Measurements from ENCODE around the gene OR52E4.

OR52E4 gene

GRCh38 chr11:5881756-5882155, 1.3 kb downstream of the OR52E4 start:
- Histone ChIP-seq H3K4me1 (ENCODE audit: control insufficient read depth, insufficient read depth, low read length) (no peaks in the 10 kb centered on the region), H3K27ac (ENCODE audit: low read depth, low read length) (no peak overlapping the region), H3K27me3 (ENCODE audit: control insufficient read depth, insufficient read depth, low read length) (no peaks in the 10 kb centered on the region), H3K9me3 (ENCODE audit: control insufficient read depth, insufficient read depth, low read length) (no peaks in the 10 kb centered on the region), H3K36me3 (ENCODE audit: control insufficient read depth, insufficient read depth, low read length) (no peaks in the 10 kb centered on the region), H3K4me3 (ENCODE audit: low read depth, low read length) (no peak overlapping the region), H3K9ac (ENCODE audit: low read depth, low read length) (no peak overlapping the region)

- no peak overlapping the region for H3K9ac ChIP-seq (ENCODE audit: low read depth, low read length)
- no peak overlapping the region for H3K4me3 ChIP-seq (ENCODE audit: low read depth, low read length)
- H3K9me3 ChIP-seq (ENCODE audit: control insufficient read depth, insufficient read depth, low read length) = no peaks in the 10 kb centered on the region
- no peaks in the 10 kb centered on the region for H3K36me3 ChIP-seq (ENCODE audit: control insufficient read depth, insufficient read depth, low read length)
- 0 out of 2 replicates have a peak, but pooled peaks cover 4% of the 10 kb centered on the region for H3K4me1 ChIP-seq (ENCODE audit: control insufficient read depth, insufficient read depth, low read length)
- no peaks in the 10 kb centered on the region for H3K27me3 ChIP-seq (ENCODE audit: control insufficient read depth, insufficient read depth, low read length)
- H3K27ac ChIP-seq (ENCODE audit: low read depth, low read length) = no peak overlapping the region
Measured at GRCh38 chr11:5887172-5887571, 6.7 kb downstream of the OR52E4 start.

- Histone ChIP-seq H3K27me3 (ENCODE audit: control insufficient read depth, insufficient read depth, low read length) (no peaks in the 10 kb centered on the region), H3K27ac (ENCODE audit: low read depth, low read length) (no peak overlapping the region), H3K36me3 (ENCODE audit: control insufficient read depth, insufficient read depth, low read length) (no peaks in the 10 kb centered on the region), H3K4me1 (ENCODE audit: control insufficient read depth, insufficient read depth, low read length) (0 out of 2 replicates have a peak, but pooled peaks cover 4% of the 10 kb centered on the region), H3K9ac (ENCODE audit: low read depth, low read length) (no peak overlapping the region), H3K9me3 (ENCODE audit: control insufficient read depth, insufficient read depth, low read length) (no peaks in the 10 kb centered on the region), H3K4me3 (ENCODE audit: low read depth, low read length) (no peak overlapping the region)
Measured at GRCh38 chr11:5887661-5888060, 7.2 kb downstream of the OR52E4 start.

- Histone ChIP-seq H3K4me1 (ENCODE audit: control insufficient read depth, insufficient read depth, low read length) (0 out of 2 replicates have a peak, but pooled peaks cover 4% of the 10 kb centered on the region), H3K27me3 (ENCODE audit: control insufficient read depth, insufficient read depth, low read length) (no peaks in the 10 kb centered on the region), H3K4me3 (ENCODE audit: low read depth, low read length) (no peak overlapping the region), H3K27ac (ENCODE audit: low read depth, low read length) (no peak overlapping the region), H3K9me3 (ENCODE audit: control insufficient read depth, insufficient read depth, low read length) (no peaks in the 10 kb centered on the region), H3K36me3 (ENCODE audit: control insufficient read depth, insufficient read depth, low read length) (no peaks in the 10 kb centered on the region), H3K9ac (ENCODE audit: low read depth, low read length) (no peak overlapping the region)
Measured at GRCh38 chr11:5891216-5891800, 10.9 kb downstream of the OR52E4 start.

GRCh38 chr11:5892908-5893307, 12.5 kb downstream of the OR52E4 start, which contains the start of gene OR52E5:
TSS of gene OR52E5 (plus strand) at chr11:5893208. CDS start at chr11:5900777, 7,569 bp downstream.
- Histone ChIP-seq H3K9ac (ENCODE audit: low read depth, low read length) (no peak within 1 kb of the TSS), H3K4me1 (ENCODE audit: control insufficient read depth, insufficient read depth, low read length) (0 out of 2 replicates have a peak, but pooled peaks cover 1% of the 10 kb centered on the region), H3K9me3 (ENCODE audit: control insufficient read depth, insufficient read depth, low read length) (no peaks in the 10 kb centered on the region), H3K4me3 (ENCODE audit: low read depth, low read length) (no peak within 1 kb of the TSS), H3K36me3 (ENCODE audit: control insufficient read depth, insufficient read depth, low read length) (no peaks in the 10 kb centered on the region), H3K27ac (ENCODE audit: low read depth, low read length) (no peak within 1 kb of the TSS), H3K27me3 (ENCODE audit: control insufficient read depth, insufficient read depth, low read length) (no peaks in the 10 kb centered on the region)

DNA sequence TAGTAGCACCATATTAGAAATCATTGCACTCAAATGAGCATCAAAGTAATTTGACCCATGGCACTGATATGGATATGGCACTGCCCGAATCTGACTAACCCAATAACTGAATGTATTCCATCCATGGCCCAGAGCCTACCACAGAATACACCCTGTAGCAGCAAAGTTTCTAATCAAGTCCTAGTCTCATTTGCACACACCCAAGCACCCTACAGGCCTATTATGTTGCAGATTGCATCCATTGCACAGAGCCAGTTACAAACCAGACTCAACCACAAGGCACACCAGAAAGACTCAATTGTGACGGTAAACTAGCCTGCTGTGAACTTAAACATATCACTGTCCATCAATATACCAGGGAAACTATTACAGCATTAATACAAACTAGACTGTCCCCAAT, 19.1 kb downstream of the OR52E4 start:
- no peaks in the 10 kb centered on the region for H3K36me3 ChIP-seq (ENCODE audit: control insufficient read depth, insufficient read depth, low read length)

DNA sequence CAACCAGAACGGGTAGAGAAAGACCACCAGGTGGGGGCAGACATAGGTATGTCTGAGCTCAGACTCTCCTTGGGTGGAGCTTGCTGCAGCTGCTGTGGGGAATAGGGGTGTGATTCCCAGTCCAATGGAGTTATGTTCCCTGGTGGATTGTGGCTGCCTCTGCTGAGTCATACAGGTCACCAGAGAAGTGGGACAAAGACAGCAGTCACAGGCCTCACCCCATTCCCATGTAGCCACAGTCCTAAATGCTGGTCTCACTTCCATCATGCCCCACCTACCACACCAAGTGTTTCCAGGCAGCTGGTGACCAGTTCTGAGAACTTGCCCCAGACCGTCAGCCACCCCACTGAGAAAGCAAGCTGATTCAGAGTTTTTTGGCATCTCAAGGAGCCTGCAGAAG, 30.1 kb downstream of the OR52E4 start:
- no peaks in the 10 kb centered on the region for H3K27me3 ChIP-seq (ENCODE audit: control insufficient read depth, insufficient read depth, low read length)
- no peaks in the 10 kb centered on the region for H3K4me1 ChIP-seq (ENCODE audit: control insufficient read depth, insufficient read depth, low read length)
- peaks cover 13% of the 10 kb centered on the region for H3K9me3 ChIP-seq (ENCODE audit: control insufficient read depth, insufficient read depth, low read length)
- H3K36me3 ChIP-seq (ENCODE audit: control insufficient read depth, insufficient read depth, low read length) = no peaks in the 10 kb centered on the region
- no peak overlapping the region for H3K4me3 ChIP-seq (ENCODE audit: low read depth, low read length)
- no peak overlapping the region for H3K9ac ChIP-seq (ENCODE audit: low read depth, low read length)
- H3K27ac ChIP-seq (ENCODE audit: low read depth, low read length) = no peak overlapping the region

More for the DNA sequence above, 19.1 kb downstream of the OR52E4 start:
- H3K27me3 ChIP-seq (ENCODE audit: control insufficient read depth, insufficient read depth, low read length) = no peaks in the 10 kb centered on the region
- no peaks in the 10 kb centered on the region for H3K9me3 ChIP-seq (ENCODE audit: control insufficient read depth, insufficient read depth, low read length)
- no peak overlapping the region for H3K9ac ChIP-seq (ENCODE audit: low read depth, low read length)
- no peak overlapping the region for H3K27ac ChIP-seq (ENCODE audit: low read depth, low read length)
- H3K4me1 ChIP-seq (ENCODE audit: control insufficient read depth, insufficient read depth, low read length) = peaks cover 7% of the 10 kb centered on the region; the same call in 1 of the 2 replicates
- no peak overlapping the region for H3K4me3 ChIP-seq (ENCODE audit: low read depth, low read length)

DNA sequence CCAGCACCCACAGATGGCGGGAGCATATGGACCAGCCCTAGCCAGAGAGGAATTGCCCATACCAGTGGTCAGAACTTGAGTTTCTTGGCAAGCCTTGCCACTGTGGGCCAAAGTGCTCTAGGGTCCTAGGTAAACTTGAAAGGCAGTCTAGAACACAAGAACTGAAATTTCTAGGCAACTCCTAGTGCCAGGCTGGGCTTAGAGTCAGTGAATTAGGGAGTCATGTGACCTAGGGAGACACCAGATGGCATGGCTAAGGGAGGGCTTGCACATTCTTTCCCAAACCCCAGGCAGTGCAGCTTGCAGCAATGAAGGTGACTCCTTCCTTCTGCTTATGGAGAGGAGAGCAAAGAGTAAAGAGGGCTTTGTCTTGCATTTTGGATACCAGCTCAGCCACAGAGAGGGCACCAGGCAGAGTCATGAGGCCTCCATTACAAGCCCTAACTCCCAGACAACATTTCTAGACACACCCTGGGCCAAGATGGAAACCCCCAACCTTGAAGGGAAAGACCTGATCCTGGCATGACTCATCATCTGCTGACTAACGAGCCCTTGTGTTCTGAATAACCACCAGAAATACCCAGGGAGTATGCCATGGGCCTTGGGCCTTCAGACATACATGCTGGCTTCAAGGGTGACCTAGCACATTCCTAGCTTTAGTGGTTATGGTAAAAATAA, 42.5 kb downstream of the OR52E4 start:
- Histone ChIP-seq H3K9ac (ENCODE audit: low read depth, low read length) (no peak overlapping the region), H3K9me3 (ENCODE audit: control insufficient read depth, insufficient read depth, low read length) (peaks cover 8% of the 10 kb centered on the region), H3K27me3 (ENCODE audit: control insufficient read depth, insufficient read depth, low read length) (no peaks in the 10 kb centered on the region), H3K36me3 (ENCODE audit: control insufficient read depth, insufficient read depth, low read length) (no peaks in the 10 kb centered on the region), H3K4me1 (ENCODE audit: control insufficient read depth, insufficient read depth, low read length) (no peaks in the 10 kb centered on the region), H3K4me3 (ENCODE audit: low read depth, low read length) (no peak overlapping the region), H3K27ac (ENCODE audit: low read depth, low read length) (no peak overlapping the region)

DNA sequence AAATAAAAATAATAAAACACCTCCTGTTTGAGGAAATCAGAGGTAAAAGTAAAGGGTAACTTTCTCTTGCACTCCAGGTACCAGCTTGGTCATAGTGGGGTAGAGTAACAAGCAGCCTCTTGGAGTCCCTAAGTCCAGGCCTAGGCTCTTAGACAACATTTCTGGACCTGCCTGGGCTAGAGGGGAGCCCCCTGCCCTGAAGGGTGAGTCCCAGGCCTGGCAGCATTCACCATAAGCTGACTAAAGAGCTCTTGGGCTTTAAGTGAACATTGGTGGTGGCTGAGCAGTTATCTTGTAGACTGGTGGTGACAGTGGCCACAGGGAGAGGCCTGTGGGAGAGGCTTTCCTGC, 43.0 kb downstream of the OR52E4 start:
- Histone ChIP-seq H3K36me3 (ENCODE audit: control insufficient read depth, insufficient read depth, low read length) (no peaks in the 10 kb centered on the region), H3K4me1 (ENCODE audit: control insufficient read depth, insufficient read depth, low read length) (no peaks in the 10 kb centered on the region), H3K27me3 (ENCODE audit: control insufficient read depth, insufficient read depth, low read length) (no peaks in the 10 kb centered on the region), H3K27ac (ENCODE audit: low read depth, low read length) (no peak overlapping the region), H3K9ac (ENCODE audit: low read depth, low read length) (no peak overlapping the region), H3K9me3 (ENCODE audit: control insufficient read depth, insufficient read depth, low read length) (peaks cover 11% of the 10 kb centered on the region), H3K4me3 (ENCODE audit: low read depth, low read length) (no peak overlapping the region)

- no peak overlapping the region for H3K9ac ChIP-seq (ENCODE audit: low read depth, low read length)
- peaks cover 10% of the 10 kb centered on the region for H3K9me3 ChIP-seq (ENCODE audit: control insufficient read depth, insufficient read depth, low read length)
- H3K4me1 ChIP-seq (ENCODE audit: control insufficient read depth, insufficient read depth, low read length) = no peaks in the 10 kb centered on the region
- H3K27me3 ChIP-seq (ENCODE audit: control insufficient read depth, insufficient read depth, low read length) = no peaks in the 10 kb centered on the region
- H3K27ac ChIP-seq (ENCODE audit: low read depth, low read length) = no peak overlapping the region
- H3K36me3 ChIP-seq (ENCODE audit: control insufficient read depth, insufficient read depth, low read length) = no peaks in the 10 kb centered on the region
- H3K4me3 ChIP-seq (ENCODE audit: low read depth, low read length) = no peak overlapping the region
Measured at GRCh38 chr11:5923794-5924193, 43.4 kb downstream of the OR52E4 start.

DNA sequence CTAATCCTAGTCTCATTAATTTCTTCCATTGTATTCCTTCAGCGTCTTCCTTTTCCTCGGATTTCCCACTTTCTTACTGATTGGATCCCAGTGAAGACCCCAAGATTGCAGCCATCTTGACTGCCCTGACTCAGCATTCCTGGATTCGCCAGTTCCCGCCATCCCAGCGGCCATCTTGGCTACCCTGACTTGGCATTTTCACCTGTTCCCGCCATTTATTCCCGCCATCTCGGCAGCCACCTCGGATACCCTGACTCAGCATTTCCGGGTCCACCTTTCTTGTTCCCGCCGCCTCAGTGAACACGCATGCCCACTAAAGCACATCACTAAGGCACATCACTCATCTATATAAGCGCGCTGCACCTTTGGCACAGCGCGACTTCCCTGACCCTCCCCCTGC, 47.8 kb downstream of the OR52E4 start:
- Histone ChIP-seq H3K9ac (ENCODE audit: low read depth, low read length) (no peak overlapping the region), H3K4me1 (ENCODE audit: control insufficient read depth, insufficient read depth, low read length) (no peaks in the 10 kb centered on the region), H3K27me3 (ENCODE audit: control insufficient read depth, insufficient read depth, low read length) (no peaks in the 10 kb centered on the region), H3K9me3 (ENCODE audit: control insufficient read depth, insufficient read depth, low read length) (peaks cover 20% of the 10 kb centered on the region), H3K36me3 (ENCODE audit: control insufficient read depth, insufficient read depth, low read length) (no peaks in the 10 kb centered on the region), H3K4me3 (ENCODE audit: low read depth, low read length) (no peak overlapping the region), H3K27ac (ENCODE audit: low read depth, low read length) (no peak overlapping the region)

All from HUES48 (cell line).